GM18498 (cell line): ENCODE measurements around the gene ZBTB24.

Source experiments
- ATAC-seq: cut with Tn5 transposase; IDR thresholded peaks from one replicate; pipeline ENCODE4 v1.9.1; 2021; ENCODE audit warnings: mild to moderate bottlenecking, moderate library complexity; ENCODE audit not compliant: unreplicated experiment

ZBTB24 gene

GRCh38 chr6:109453594-109454495, 29.2 kb downstream of the ZBTB24 start:
- ATAC-seq, result no peak

GRCh38 chr6:109453156-109453555, 29.9 kb downstream of the ZBTB24 start:
- no peak for ATAC-seq

GRCh38 chr6:109452181-109452580, 30.8 kb downstream of the ZBTB24 start:
- no peak for ATAC-seq

GRCh38 chr6:109451376-109451775, 31.6 kb downstream of the ZBTB24 start:
- ATAC-seq, result no peak

GRCh38 chr6:109450801-109451200, 32.2 kb downstream of the ZBTB24 start:
- no peak for ATAC-seq

- ATAC-seq, result no peak
Measured at GRCh38 chr6:109449795-109450673, 33.0 kb downstream of the ZBTB24 start.

- no peak for ATAC-seq
Measured at GRCh38 chr6:109449064-109449794, 33.8 kb downstream of the ZBTB24 start.

- ATAC-seq, result no peak
Measured at GRCh38 chr6:109448615-109449014, 34.4 kb downstream of the ZBTB24 start.

GRCh38 chr6:109447878-109448555, 35.0 kb downstream of the ZBTB24 start:
- ATAC-seq, result no peak

- ATAC-seq, result no peak
Measured at GRCh38 chr6:109447087-109447486, 35.9 kb downstream of the ZBTB24 start.

- ATAC-seq, result no peak
Measured at GRCh38 chr6:109446541-109446940, 36.5 kb downstream of the ZBTB24 start.

GRCh38 chr6:109446072-109446471, 36.9 kb downstream of the ZBTB24 start:
- ATAC-seq, result no peak

GRCh38 chr6:109445382-109445781, 37.6 kb downstream of the ZBTB24 start:
- ATAC-seq, result no peak

GRCh38 chr6:109443425-109443950, 39.5 kb downstream of the ZBTB24 start:
- no peak for ATAC-seq

- no peak for ATAC-seq
Measured at GRCh38 chr6:109442393-109442924, 40.6 kb downstream of the ZBTB24 start.

GRCh38 chr6:109441069-109441816, 41.8 kb downstream of the ZBTB24 start:
- ATAC-seq, result peak; percentile 10

GRCh38 chr6:109440331-109441068, 42.5 kb downstream of the ZBTB24 start, which contains the start of the genes PPIL6 and SMPD2:
Gene PPIL6, minus strand, starts transcription at chr6:109440628. Its CDS starts 38 bp downstream, at chr6:109440590.
Gene SMPD2, plus strand, starts transcription at chr6:109440724. Its CDS starts 398 bp downstream, at chr6:109441122.
- ATAC-seq, result peak; percentile 94

GRCh38 chr6:109436041-109436440, 47.0 kb downstream of the ZBTB24 start:
- no peak for ATAC-seq
